ENCODE measurements around the gene HBE1. TPM values are rescaled to one million over a fixed set of nuclear protein-coding genes. Genes with fewer than 3 reads are reported as not detected.
A peak's percentile ranks its signal among the peaks of the same experiment; 100 is the strongest.

HBE1 gene
- total and polyA plus RNA-seq, 9 of the 15 experiments (the other 6 are each of a cell fraction or from before 2014, with no cell fraction given), result 612 to 10,250 (median 2,181) TPM

DNA sequence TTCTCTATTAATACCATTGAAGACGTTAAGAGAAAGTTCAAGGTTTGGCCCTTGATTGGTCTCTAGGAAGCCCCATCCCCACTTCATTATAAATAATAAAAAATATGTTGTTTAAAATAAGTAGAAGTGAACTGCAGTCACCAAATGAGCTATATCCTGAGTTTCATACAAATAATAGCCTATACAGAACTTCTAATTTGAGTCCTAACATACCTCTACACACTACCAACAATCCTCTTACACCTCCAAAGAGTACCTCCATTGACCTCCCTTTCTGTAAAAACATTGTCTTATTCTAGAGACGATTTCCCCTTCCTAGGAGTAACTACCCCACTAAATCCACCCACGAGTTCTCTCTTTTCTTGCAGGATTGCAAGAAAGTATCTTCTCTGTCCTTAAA lies 28.3 kb downstream of the HBE1 start (continued):
- no peak for TF ChIP-seq SMAD3 (CRISPR knock-in tag; conservative IDR thresholded peaks at IDR 0.05)
- no peak for TF ChIP-seq ZNF780A (CRISPR knock-in tag; IDR thresholded peaks at IDR 0.05)
- no peak for TF ChIP-seq ZNF696 (CRISPR knock-in tag; conservative IDR thresholded peaks at IDR 0.05)
- TF ChIP-seq ZNF551 (CRISPR knock-in tag; IDR thresholded peaks at IDR 0.05), result peak; percentile 63; the same call in 1 of the 2 replicates
- peak; percentile 49; the same call in 1 of the 2 replicates for TF ChIP-seq CHCHD3 (CRISPR knock-in tag; IDR thresholded peaks at IDR 0.05)
- TF ChIP-seq ZKSCAN8 (CRISPR knock-in tag; IDR thresholded peaks at IDR 0.05), result no peak
- TF ChIP-seq ZBTB49 (CRISPR knock-in tag; IDR thresholded peaks at IDR 0.05; ENCODE audit: borderline replicate concordance), result no peak
- TF ChIP-seq POLR2A (conservative IDR thresholded peaks at IDR 0.05), result 0 out of 2 replicates have a peak, but pooled peaks have one; percentile 2
- no peak for TF ChIP-seq SAFB (IDR thresholded peaks at IDR 0.05; ENCODE audit: borderline replicate concordance, low read depth, low read length)
- TF ChIP-seq, protein P1, sequence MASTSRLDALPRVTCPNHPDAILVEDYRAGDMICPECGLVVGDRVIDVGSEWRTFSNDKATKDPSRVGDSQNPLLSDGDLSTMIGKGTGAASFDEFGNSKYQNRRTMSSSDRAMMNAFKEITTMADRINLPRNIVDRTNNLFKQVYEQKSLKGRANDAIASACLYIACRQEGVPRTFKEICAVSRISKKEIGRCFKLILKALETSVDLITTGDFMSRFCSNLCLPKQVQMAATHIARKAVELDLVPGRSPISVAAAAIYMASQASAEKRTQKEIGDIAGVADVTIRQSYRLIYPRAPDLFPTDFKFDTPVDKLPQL (IDR thresholded peaks at IDR 0.05; ENCODE audit: extremely low read depth, insufficient read length), result no peak
- TF ChIP-seq ATF6 (CRISPR knock-in tag; IDR thresholded peaks at IDR 0.05), result no peak
- 0 out of 2 replicates have a peak, but pooled peaks have one; percentile 57 for TF ChIP-seq KLF10 (CRISPR knock-in tag; IDR thresholded peaks at IDR 0.05)
- TF ChIP-seq KDM5B (IDR thresholded peaks at IDR 0.05; ENCODE audit: insufficient replicate concordance, low read depth, low read length), result no peak
- TF ChIP-seq ELF4 (CRISPR knock-in tag; IDR thresholded peaks at IDR 0.05), result no peak
- TF ChIP-seq ZNF668 (CRISPR knock-in tag; IDR thresholded peaks at IDR 0.05), result no peak
- TF ChIP-seq REST (IDR thresholded peaks at IDR 0.05; ENCODE audit: borderline replicate concordance), result no peak
- TF ChIP-seq REST (CRISPR knock-in tag; IDR thresholded peaks at IDR 0.05; ENCODE audit: low read depth), result no peak

Data from K562 (cell line).